PC-3 (cell line): ENCODE data around the gene SVOP.

Source experiments
- CTCF ChIP-seq: fragments of 300-600 bp; sonication (generic); conservative IDR thresholded peaks from 2 replicates; pipeline ENCODE4 v1.5.1; 2017; ENCODE audit warnings: antibody characterized with exemption, low read depth, mild to moderate bottlenecking, low read length
- EZH2 ChIP-seq: fragments of 300-600 bp; sonication (generic); IDR thresholded peaks from one replicate; pipeline ENCODE4 v1.6.1; 2017; ENCODE audit warnings: antibody characterized with exemption, mild to moderate bottlenecking, low read length; ENCODE audit not compliant: unreplicated experiment
- EZH2phosphoT487 ChIP-seq: fragments of 300-600 bp; sonication (generic); IDR thresholded peaks from 2 replicates; pipeline ENCODE4 v1.6.1; 2018; ENCODE audit warnings: mild to moderate bottlenecking, antibody characterized with exemption, low read length, borderline replicate concordance

- no peak for TF ChIP-seq CTCF
- no peak for TF ChIP-seq EZH2
- TF ChIP-seq EZH2phosphoT487 = no peak
These were observed 54.3 kb downstream of the SVOP start for GRCh38 chr12:108966378-108967151.
